SH-SY5Y (cell line): ENCODE data around the gene LYAR.

Experiments used
- GATA2 ChIP-seq: IDR thresholded peaks from 2 replicates; pipeline ENCODE4 v1.6.1; 2011; ENCODE audit warnings: mild to moderate bottlenecking, low read depth, low read length
- GATA3 ChIP-seq: IDR thresholded peaks from 2 replicates; pipeline ENCODE4 v1.6.1; 2011; ENCODE audit warnings: low read depth, mild to moderate bottlenecking, low read length, moderate library complexity

DNA sequence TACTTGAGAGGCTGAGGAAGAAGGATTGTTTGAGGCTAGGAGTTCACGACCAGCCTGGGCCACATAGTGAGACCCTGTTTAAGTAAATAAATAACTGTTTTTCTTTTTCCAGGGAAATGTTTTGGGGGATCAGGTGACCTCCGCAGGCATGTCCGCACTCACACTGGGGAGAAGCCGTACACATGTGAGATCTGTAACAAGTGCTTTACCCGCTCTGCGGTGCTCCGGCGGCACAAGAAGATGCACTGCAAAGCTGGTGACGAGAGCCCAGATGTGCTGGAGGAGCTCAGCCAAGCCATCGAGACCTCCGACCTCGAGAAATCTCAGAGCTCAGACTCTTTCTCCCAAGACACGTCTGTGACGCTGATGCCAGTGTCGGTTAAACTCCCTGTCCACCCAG lies 30.6 kb upstream of the LYAR start:
- no peak for TF ChIP-seq GATA2
- TF ChIP-seq GATA3 = no peak
